Loucy (cell line): Measurements from ENCODE around the gene SLC5A4.
"Not testable (repeated sequence)": the region's sequence is repeated elsewhere in the genome, so short reads cannot be mapped to it uniquely, and the experiment has no call there.

Experiments used
- H2AFZ ChIP-seq: fragments of 200-600 bp; sonication (generic); 2 replicates; pipeline ENCODE4 v1.6.0; 2016; ENCODE audit warnings: antibody characterized with exemption, mild to moderate bottlenecking, low read length, moderate library complexity
- H3F3A ChIP-seq: fragments of 200-600 bp; 2 replicates; pipeline ENCODE4 v1.6.0; 2016; ENCODE audit warnings: antibody characterized with exemption, low read depth, mild to moderate bottlenecking
- H3K27me3 ChIP-seq: fragments of 200-600 bp; sonication (generic); 2 replicates; pipeline ENCODE4 v1.6.1; 2014; ENCODE audit warnings: low read length, mild to moderate bottlenecking; ENCODE audit not compliant: insufficient read depth, poor library complexity, severe bottlenecking
- H3K36me3 ChIP-seq: fragments of 200-600 bp; sonication (generic); 2 replicates; pipeline ENCODE4 v1.6.1; 2016; ENCODE audit warnings: low read length; ENCODE audit not compliant: insufficient read depth
- H3K4me1 ChIP-seq: fragments of 200-600 bp; sonication (generic); 2 replicates; pipeline ENCODE4 v1.5.1; 2014; ENCODE audit warnings: low read length, mild to moderate bottlenecking; ENCODE audit not compliant: insufficient read depth, poor library complexity, severe bottlenecking
- H3K4me2 ChIP-seq: fragments of 200-600 bp; sonication (generic); 2 replicates; pipeline ENCODE4 v1.6.0; 2014; ENCODE audit warnings: antibody characterized with exemption, low read length, low read depth, mild to moderate bottlenecking; ENCODE audit not compliant: poor library complexity, severe bottlenecking
- H3K4me3 ChIP-seq: fragments of 200-600 bp; sonication (generic); 2 replicates; pipeline ENCODE4 v1.5.1; 2014; ENCODE audit warnings: low read length, mild to moderate bottlenecking, mixed read lengths; ENCODE audit not compliant: poor library complexity, severe bottlenecking
- H3K79me2 ChIP-seq: fragments of 200-600 bp; sonication (generic); 2 replicates; pipeline ENCODE4 v1.6.1; 2014; ENCODE audit warnings: low read length; ENCODE audit not compliant: insufficient read depth
- H3K9ac ChIP-seq: fragments of 200-600 bp; sonication (generic); 2 replicates; pipeline ENCODE4 v1.6.0; 2014; ENCODE audit warnings: mild to moderate bottlenecking, low read depth, low read length, moderate library complexity; ENCODE audit not compliant: poor library complexity, severe bottlenecking
- H3K9me2 ChIP-seq: fragments of 200-600 bp; sonication (generic); replicated peaks from 2 replicates; pipeline ENCODE4 v1.6.1; 2016; ENCODE audit warnings: low read depth, low read length, mixed read lengths
- H3K9me3 ChIP-seq: fragments of 200-600 bp; sonication (generic); 2 replicates; pipeline ENCODE4 v1.6.1; 2014; ENCODE audit warnings: mild to moderate bottlenecking, antibody characterized with exemption, low read length, low read depth; ENCODE audit not compliant: insufficient read depth
- H4K20me1 ChIP-seq: fragments of 200-600 bp; sonication (generic); 2 replicates; pipeline ENCODE4 v1.6.0; 2014; ENCODE audit warnings: antibody characterized with exemption, low read length, mild to moderate bottlenecking; ENCODE audit not compliant: insufficient read depth, poor library complexity, severe bottlenecking
- EZH2phosphoT487 ChIP-seq: fragments of 200-600 bp; IDR thresholded peaks from 2 replicates; pipeline ENCODE4 v1.6.1; 2018; ENCODE audit warnings: antibody characterized with exemption, mild to moderate bottlenecking, moderate library complexity, borderline replicate concordance
- TF ChIP-seq, protein P1 (sequence below): fragments of 200-600 bp; sonication (generic); conservative IDR thresholded peaks from 2 replicates; pipeline ENCODE4 v1.5.1; 2014; ENCODE audit warnings: mild to moderate bottlenecking, antibody characterized with exemption, low read length

Gene SLC5A4

DNA sequence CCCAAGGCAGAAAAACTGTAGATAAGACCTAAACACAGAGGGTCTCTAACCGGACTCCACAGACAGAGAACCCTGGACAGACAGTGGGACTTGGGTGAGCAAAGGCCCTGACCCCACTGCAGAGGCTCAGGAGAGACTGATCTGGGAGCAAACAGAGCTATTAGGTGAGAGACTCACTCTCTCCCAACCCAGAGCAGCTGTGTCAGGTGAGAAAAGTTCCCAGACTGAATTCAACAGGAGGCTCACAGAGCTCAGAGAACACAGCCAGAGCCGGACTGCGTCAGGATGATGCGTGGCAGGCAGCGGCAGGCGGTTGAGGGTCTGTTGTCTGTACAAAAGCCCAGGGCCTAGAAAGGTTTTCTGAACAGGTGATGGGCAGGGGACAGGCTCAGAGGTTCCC, 55.8 kb downstream of the SLC5A4 start:
- no peaks in the 10 kb centered on the region for H4K20me1 ChIP-seq
- no peak overlapping the region for H3K4me2 ChIP-seq
- TF ChIP-seq, protein P1, sequence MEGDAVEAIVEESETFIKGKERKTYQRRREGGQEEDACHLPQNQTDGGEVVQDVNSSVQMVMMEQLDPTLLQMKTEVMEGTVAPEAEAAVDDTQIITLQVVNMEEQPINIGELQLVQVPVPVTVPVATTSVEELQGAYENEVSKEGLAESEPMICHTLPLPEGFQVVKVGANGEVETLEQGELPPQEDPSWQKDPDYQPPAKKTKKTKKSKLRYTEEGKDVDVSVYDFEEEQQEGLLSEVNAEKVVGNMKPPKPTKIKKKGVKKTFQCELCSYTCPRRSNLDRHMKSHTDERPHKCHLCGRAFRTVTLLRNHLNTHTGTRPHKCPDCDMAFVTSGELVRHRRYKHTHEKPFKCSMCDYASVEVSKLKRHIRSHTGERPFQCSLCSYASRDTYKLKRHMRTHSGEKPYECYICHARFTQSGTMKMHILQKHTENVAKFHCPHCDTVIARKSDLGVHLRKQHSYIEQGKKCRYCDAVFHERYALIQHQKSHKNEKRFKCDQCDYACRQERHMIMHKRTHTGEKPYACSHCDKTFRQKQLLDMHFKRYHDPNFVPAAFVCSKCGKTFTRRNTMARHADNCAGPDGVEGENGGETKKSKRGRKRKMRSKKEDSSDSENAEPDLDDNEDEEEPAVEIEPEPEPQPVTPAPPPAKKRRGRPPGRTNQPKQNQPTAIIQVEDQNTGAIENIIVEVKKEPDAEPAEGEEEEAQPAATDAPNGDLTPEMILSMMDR = no peak
- no peak for TF ChIP-seq EZH2phosphoT487
- no peak overlapping the region for H3K9ac ChIP-seq
- H3F3A ChIP-seq = no peaks in the 10 kb centered on the region
- H3K4me1 ChIP-seq = peaks cover 3% of the 10 kb centered on the region
- H3K9me3 ChIP-seq = no peaks in the 10 kb centered on the region
- no peaks in the 10 kb centered on the region for H3K9me2 ChIP-seq
- no peak overlapping the region for H3K4me3 ChIP-seq
- no peaks in the 10 kb centered on the region for H3K36me3 ChIP-seq
- H3K27me3 ChIP-seq = no peaks in the 10 kb centered on the region
- no peaks in the 10 kb centered on the region for H3K79me2 ChIP-seq
- H2AFZ ChIP-seq = no peak overlapping the region

DNA sequence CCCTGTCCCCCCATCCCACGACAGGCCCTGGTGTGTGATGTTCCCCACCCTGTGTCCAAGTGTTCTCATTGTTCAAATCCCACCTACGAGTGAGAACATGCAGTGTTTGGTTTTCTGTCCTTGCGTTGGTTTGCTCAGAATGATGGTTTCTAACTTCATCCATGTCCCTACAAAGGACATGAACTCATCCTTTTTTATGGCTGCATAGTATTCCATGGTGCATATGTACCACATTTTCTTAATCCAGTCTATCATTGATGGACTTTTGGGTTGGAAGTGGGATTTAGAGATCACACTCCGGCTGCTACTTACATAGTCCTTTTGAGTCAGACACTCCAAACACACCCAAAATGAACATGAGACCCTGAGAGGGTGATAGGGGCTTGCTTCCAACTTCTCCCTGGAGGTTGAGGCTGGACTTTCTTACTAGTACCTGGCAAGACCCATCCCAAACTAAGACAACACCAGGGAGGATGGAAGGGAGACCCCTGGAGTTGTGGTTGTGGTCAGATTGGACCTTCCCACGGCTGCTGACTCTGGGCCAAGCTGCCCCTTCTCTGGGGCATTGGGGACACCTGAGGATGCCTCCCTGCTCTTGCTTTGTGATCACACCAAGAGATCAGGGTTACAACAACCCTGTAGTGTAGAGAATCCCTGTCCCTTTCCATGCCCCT, 57.5 kb downstream of the SLC5A4 start:
- not testable (repeated sequence) for H3K79me2 ChIP-seq, H3K9me2 ChIP-seq, H3K4me1 ChIP-seq, H4K20me1 ChIP-seq, H3K9ac ChIP-seq, H2AFZ ChIP-seq, H3K4me3 ChIP-seq, H3K9me3 ChIP-seq, H3F3A ChIP-seq, H3K4me2 ChIP-seq, H3K36me3 ChIP-seq, H3K27me3 ChIP-seq

DNA sequence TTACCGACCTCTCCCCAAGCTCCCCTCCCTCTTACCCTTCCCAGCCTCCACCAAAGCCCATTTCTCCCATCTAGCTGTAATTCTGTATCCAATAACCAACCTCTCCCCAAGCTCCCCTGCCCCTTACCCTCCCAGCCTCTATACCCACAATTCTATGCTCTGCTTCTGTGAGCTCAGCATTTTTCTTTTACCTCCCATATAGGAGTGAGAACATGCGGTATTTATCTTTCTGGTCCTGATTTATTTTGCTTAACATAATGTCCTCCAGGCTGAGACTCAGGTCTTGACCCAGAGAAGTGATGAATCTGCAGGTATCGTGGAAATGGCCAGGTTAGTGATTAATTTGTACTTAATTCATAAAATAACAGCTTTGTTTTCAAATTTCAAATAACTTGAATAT, 59.2 kb downstream of the SLC5A4 start:
- H3K36me3 ChIP-seq, H3K4me1 ChIP-seq, H3K79me2 ChIP-seq, H3K4me3 ChIP-seq, H3K9me3 ChIP-seq, H3K4me2 ChIP-seq, H3K27me3 ChIP-seq, H2AFZ ChIP-seq, H3K9ac ChIP-seq, H3K9me2 ChIP-seq, H3F3A ChIP-seq, H4K20me1 ChIP-seq: not testable (repeated sequence)

DNA sequence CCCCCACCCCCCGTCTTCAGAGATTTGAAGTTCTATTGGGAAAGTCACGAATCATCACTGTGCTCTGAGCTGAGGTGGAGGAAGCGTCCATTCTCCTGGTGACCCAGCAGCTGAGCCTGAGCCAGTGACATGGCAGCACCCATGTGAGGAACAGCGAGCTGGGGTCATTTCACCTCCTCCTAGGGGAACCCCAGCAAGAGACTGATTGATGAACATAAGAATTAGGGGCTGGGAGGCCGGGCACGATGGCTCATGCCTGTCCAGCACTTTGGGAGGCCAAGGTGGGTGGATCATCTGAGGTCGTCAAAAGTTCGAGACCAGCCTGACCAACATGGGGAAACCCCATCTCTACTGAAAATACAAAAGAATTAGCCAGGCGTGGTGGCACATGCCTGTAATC, 61.8 kb downstream of the SLC5A4 start:
- H3K4me2 ChIP-seq, H3K9me3 ChIP-seq, H3K9me2 ChIP-seq, H3K27me3 ChIP-seq, H3K4me3 ChIP-seq, H3K9ac ChIP-seq, H3K79me2 ChIP-seq, H3K36me3 ChIP-seq, H3K4me1 ChIP-seq, H2AFZ ChIP-seq, H4K20me1 ChIP-seq, H3F3A ChIP-seq: not testable (repeated sequence)

DNA sequence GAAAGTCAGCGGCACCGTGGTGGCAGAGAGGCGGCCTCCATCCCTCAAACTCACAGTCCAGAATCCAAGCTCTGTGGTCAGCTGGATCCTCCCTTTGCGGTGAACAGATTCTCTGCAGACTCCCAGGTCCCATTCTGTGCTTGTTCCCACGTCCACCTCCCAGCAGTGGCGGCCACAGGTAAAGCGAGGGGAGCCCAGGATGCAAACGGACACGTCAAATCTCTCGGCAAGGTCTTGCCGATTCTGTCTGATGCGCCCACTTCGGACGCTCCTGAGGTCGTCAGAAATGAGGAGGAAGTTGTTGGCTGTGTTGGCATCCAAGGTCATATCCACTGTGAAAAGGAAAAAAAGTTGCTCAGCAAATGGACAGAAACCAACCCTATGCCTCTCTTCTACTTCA, 64.1 kb downstream of the SLC5A4 start:
- H3K4me3 ChIP-seq, H3K9me2 ChIP-seq, H3F3A ChIP-seq, H3K79me2 ChIP-seq, H3K27me3 ChIP-seq, H2AFZ ChIP-seq, H3K4me1 ChIP-seq, H3K36me3 ChIP-seq, H3K9me3 ChIP-seq, H4K20me1 ChIP-seq, H3K4me2 ChIP-seq, H3K9ac ChIP-seq: not testable (repeated sequence)
